ENCODE results near the gene MOG. TPM values are rescaled to one million over a fixed set of nuclear protein-coding genes. Genes with fewer than 3 reads are reported as not detected.

The MOG gene
- total RNA-seq, 2 experiments from 2014 or later: not detected

DNA sequence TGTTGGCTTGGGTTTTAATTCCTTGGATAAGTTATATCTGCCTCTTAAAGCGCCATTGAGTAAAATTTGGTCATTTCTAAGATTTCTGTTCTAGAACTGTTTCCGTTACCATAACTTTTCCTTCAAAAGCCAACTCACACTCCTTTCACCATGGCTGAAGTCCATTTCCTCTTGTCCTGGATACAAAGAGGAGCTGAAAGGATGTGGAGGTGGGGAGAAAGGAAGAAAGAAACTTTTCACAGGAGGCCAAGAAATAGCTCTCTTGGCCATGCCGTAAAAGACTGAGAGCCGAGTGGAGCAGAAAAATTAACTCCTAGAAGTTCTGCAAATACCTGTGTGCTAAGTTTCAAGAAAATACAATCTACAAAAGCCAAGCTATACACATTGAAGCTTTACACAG lies 45.5 kb upstream of the MOG start:
- POLR2A ChIA-PET: no interaction called here

DNA sequence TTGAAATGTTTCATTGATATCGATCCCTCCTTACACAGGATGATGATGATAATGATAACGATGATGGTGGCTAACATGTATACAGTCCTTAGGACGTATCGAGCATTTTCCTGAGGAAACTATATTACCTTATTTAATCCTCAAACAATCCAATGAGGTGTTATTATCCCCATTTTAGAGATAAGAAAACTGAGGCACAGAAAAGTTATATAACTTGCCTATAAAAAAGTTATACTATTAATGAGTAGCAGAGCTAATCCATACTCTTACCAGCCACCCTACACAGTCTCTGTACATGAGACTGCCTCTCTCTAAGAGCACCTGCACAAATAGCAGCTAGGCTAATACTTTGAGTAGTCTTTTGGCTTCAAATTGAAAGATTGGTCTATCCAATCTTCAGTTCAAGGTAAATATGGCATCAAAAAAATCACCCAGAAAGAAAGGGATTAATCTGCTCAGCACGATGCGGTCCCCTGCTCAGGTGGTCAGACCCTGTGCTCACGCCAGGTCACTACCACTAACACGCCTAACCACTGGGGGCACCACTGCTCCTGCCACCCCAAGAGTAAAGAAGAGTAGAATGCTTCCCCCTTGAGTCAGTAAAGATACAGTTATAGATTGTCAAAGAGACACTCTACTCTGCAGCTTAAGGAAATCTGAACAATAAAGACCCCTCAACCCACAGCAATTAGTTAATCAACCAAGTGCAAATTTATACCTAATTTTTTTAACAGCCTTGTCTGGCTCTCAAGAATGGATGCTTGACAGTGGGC lies 38.9 kb upstream of the MOG start:
- H3K79me2 ChIP-seq (ENCODE audit: insufficient read depth, low read depth, low read length): no peaks in the 10 kb centered on the region
- H3K9me2 ChIP-seq (ENCODE audit: insufficient read depth, low read length): no peaks in the 10 kb centered on the region
- peaks cover 7% of the 10 kb centered on the region; the same call in 1 of the 2 replicates for H3K36me3 ChIP-seq (ENCODE audit: insufficient read depth, low read length)
- H3K4me1 ChIP-seq (ENCODE audit: insufficient read depth, low read length, poor library complexity, severe bottlenecking): no peaks in the 10 kb centered on the region
- intact Hi-C loops (cut with micrococcal nuclease; ENCODE audit: unreplicated experiment): no loop called here
- H3K4me3 ChIP-seq (ENCODE audit: low read depth, low read length, poor library complexity, severe bottlenecking): no peak overlapping the region
- H2AFZ ChIP-seq (ENCODE audit: low read length): no peak overlapping the region
- no peak overlapping the region for H3K27ac ChIP-seq (ENCODE audit: low read depth, low read length, poor library complexity, severe bottlenecking)
- POLR2A ChIA-PET: interaction anchor here (0.5 kb wide), 2 partner anchors 75 to 1786 kb away, joined by 3 read pairs; no protein-coding TSS in a partner anchor
- DNase-seq (ENCODE audit: low spot score): peak; percentile 18
- H3K9me3 ChIP-seq (ENCODE audit: low read length): no peaks in the 10 kb centered on the region
- no peak overlapping the region for H3K4me2 ChIP-seq (ENCODE audit: low read length)
- TF ChIP-seq EZH2phosphoT487 (IDR thresholded peaks at IDR 0.05; ENCODE audit: borderline replicate concordance, low read depth, low read length): no peak
- TF ChIP-seq, protein P1, sequence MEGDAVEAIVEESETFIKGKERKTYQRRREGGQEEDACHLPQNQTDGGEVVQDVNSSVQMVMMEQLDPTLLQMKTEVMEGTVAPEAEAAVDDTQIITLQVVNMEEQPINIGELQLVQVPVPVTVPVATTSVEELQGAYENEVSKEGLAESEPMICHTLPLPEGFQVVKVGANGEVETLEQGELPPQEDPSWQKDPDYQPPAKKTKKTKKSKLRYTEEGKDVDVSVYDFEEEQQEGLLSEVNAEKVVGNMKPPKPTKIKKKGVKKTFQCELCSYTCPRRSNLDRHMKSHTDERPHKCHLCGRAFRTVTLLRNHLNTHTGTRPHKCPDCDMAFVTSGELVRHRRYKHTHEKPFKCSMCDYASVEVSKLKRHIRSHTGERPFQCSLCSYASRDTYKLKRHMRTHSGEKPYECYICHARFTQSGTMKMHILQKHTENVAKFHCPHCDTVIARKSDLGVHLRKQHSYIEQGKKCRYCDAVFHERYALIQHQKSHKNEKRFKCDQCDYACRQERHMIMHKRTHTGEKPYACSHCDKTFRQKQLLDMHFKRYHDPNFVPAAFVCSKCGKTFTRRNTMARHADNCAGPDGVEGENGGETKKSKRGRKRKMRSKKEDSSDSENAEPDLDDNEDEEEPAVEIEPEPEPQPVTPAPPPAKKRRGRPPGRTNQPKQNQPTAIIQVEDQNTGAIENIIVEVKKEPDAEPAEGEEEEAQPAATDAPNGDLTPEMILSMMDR (conservative IDR thresholded peaks at IDR 0.05; ENCODE audit: low read length): peak; percentile 72
- no peaks in the 10 kb centered on the region for H4K20me1 ChIP-seq (ENCODE audit: insufficient read depth, low read length)
- BruUV-seq (replicated peaks): no TSS peak
- CTCF ChIA-PET (ENCODE audit: unreplicated experiment): no interaction called here

More for the DNA sequence above, 45.5 kb upstream of the MOG start:
- CTCF ChIA-PET (ENCODE audit: unreplicated experiment): no interaction called here
- no peak overlapping the region for H3K4me2 ChIP-seq (ENCODE audit: low read length)
- H3K4me1 ChIP-seq (ENCODE audit: insufficient read depth, low read length, poor library complexity, severe bottlenecking): no peaks in the 10 kb centered on the region
- no peak overlapping the region for H3K4me3 ChIP-seq (ENCODE audit: low read depth, low read length, poor library complexity, severe bottlenecking)
- H3K9me2 ChIP-seq (ENCODE audit: insufficient read depth, low read length): no peaks in the 10 kb centered on the region
- no TSS peak for BruUV-seq (replicated peaks)
- no peaks in the 10 kb centered on the region for H3K9me3 ChIP-seq (ENCODE audit: low read length)
- H2AFZ ChIP-seq (ENCODE audit: low read length): no peak overlapping the region
- intact Hi-C loops (cut with micrococcal nuclease; ENCODE audit: unreplicated experiment): no loop called here
- TF ChIP-seq, protein P1 (conservative IDR thresholded peaks at IDR 0.05; ENCODE audit: low read length): no peak
- no peak for TF ChIP-seq EZH2phosphoT487 (IDR thresholded peaks at IDR 0.05; ENCODE audit: borderline replicate concordance, low read depth, low read length)
- H3K27ac ChIP-seq (ENCODE audit: low read depth, low read length, poor library complexity, severe bottlenecking): no peak overlapping the region
- H3K79me2 ChIP-seq (ENCODE audit: insufficient read depth, low read depth, low read length): no peaks in the 10 kb centered on the region
- H3K36me3 ChIP-seq (ENCODE audit: insufficient read depth, low read length): peaks cover 4% of the 10 kb centered on the region; the same call in 1 of the 2 replicates
- no peak for DNase-seq (ENCODE audit: low spot score)
- no peaks in the 10 kb centered on the region for H4K20me1 ChIP-seq (ENCODE audit: insufficient read depth, low read length)

DNA sequence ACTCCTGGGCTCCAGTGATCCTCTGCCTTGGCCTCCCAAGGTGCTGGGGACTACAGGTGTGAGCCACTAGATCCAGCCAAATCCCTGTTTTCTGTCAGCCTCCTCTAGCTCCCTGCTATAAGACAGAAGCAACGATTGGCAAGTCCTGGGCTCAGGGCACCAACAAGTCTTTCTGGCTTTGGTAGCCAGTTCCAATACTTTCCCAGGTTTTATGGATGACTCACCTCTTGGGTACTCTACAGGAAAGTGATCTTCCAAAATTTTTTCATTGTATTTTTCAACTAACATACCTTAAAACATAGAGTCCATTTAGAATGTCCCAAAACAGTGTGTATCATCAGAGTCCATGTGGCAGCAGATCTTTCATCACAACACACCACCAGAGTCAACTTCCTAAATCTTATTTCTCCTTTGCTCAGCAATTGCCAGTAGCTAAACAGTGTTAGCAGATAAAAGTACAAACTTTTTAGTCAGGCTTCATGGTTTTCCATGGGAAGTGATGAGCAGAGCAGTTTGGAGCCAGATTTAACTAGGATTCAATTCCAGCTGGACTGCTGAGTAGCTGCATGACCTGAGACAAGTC lies 37.2 kb upstream of the MOG start:
- intact Hi-C loops (cut with micrococcal nuclease; ENCODE audit: unreplicated experiment): no loop called here
- Histone ChIP-seq H3K4me2 (ENCODE audit: low read length) (no peak overlapping the region), H4K20me1 (ENCODE audit: insufficient read depth, low read length) (no peaks in the 10 kb centered on the region), H3K9me2 (ENCODE audit: insufficient read depth, low read length) (no peaks in the 10 kb centered on the region), H3K79me2 (ENCODE audit: insufficient read depth, low read depth, low read length) (no peaks in the 10 kb centered on the region), H3K9me3 (ENCODE audit: low read length) (no peaks in the 10 kb centered on the region), H3K36me3 (ENCODE audit: insufficient read depth, low read length) (peaks cover 7% of the 10 kb centered on the region; the same call in 1 of the 2 replicates), H3K4me3 (ENCODE audit: low read depth, low read length, poor library complexity, severe bottlenecking) (no peak overlapping the region), H3K27ac (ENCODE audit: low read depth, low read length, poor library complexity, severe bottlenecking) (no peak overlapping the region), H3K4me1 (ENCODE audit: insufficient read depth, low read length, poor library complexity, severe bottlenecking) (no peaks in the 10 kb centered on the region), H2AFZ (ENCODE audit: low read length) (no peak overlapping the region)
- no peak for TF ChIP-seq EZH2phosphoT487 (IDR thresholded peaks at IDR 0.05; ENCODE audit: borderline replicate concordance, low read depth, low read length)
- TF ChIP-seq, protein P1 (conservative IDR thresholded peaks at IDR 0.05; ENCODE audit: low read length): no peak
- ChIA-PET CTCF (ENCODE audit: unreplicated experiment) (no interaction called here), POLR2A (interaction anchor here (0.8 kb wide), 1 partner anchor 31 kb away, joined by 3 read pairs; no protein-coding TSS in a partner anchor)
- no TSS peak for BruUV-seq (replicated peaks)
- no peak for DNase-seq (ENCODE audit: low spot score)

Data from OCI-LY7 (cell line).